ENCODE data around the gene ITGB7.

DNA sequence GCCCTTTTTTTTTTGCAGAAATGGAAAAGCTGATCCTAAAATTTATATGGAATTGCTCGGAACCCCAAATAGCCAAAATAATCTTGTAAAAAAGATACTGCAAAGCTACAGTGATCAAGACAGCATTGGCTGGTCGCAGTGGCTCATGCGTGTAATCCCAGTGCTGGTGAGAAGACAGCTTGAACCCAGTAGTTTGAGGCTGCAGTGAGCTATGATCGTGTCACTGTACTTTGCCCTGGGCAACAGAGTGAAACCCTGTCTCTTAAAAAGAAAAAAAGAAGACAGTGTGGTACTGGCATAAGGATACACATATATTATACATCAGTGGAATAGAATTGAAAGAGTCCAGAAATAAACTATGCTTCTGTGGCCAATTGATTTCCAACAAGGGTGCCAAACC, 5.4 kb downstream of the ITGB7 start:
- TF ChIP-seq, protein P1, sequence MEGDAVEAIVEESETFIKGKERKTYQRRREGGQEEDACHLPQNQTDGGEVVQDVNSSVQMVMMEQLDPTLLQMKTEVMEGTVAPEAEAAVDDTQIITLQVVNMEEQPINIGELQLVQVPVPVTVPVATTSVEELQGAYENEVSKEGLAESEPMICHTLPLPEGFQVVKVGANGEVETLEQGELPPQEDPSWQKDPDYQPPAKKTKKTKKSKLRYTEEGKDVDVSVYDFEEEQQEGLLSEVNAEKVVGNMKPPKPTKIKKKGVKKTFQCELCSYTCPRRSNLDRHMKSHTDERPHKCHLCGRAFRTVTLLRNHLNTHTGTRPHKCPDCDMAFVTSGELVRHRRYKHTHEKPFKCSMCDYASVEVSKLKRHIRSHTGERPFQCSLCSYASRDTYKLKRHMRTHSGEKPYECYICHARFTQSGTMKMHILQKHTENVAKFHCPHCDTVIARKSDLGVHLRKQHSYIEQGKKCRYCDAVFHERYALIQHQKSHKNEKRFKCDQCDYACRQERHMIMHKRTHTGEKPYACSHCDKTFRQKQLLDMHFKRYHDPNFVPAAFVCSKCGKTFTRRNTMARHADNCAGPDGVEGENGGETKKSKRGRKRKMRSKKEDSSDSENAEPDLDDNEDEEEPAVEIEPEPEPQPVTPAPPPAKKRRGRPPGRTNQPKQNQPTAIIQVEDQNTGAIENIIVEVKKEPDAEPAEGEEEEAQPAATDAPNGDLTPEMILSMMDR (IDR thresholded peaks at IDR 0.05) = no peak
- TF ChIP-seq POLR2A (IDR thresholded peaks at IDR 0.05; ENCODE audit: low read depth) (no peak), POLR2AphosphoS5 (IDR thresholded peaks at IDR 0.05) (no peak)
